Neural cell (in vitro differentiated cells): Measurements from ENCODE around the gene SLCO3A1.

Source experiments
- CTCF ChIP-seq: fragments of 450-650 bp; IDR thresholded peaks from 2 replicates; pipeline ENCODE4 v1.5.1; 2014; ENCODE audit warnings: antibody characterized with exemption, mild to moderate bottlenecking, moderate library complexity; ENCODE audit not compliant: poor library complexity, severe bottlenecking
- EP300 ChIP-seq: fragments of 450-650 bp; conservative IDR thresholded peaks from 2 replicates; pipeline ENCODE4 v1.6.1; 2014; ENCODE audit warnings: antibody characterized with exemption, mild to moderate bottlenecking, moderate library complexity; ENCODE audit not compliant: poor library complexity, severe bottlenecking
- EZH2 ChIP-seq: fragments of 200-600, 300-800 bp; shearing (Covaris generic), sonication (generic); IDR thresholded peaks from 2 replicates; pipeline ENCODE4 v1.6.1; 2014; ENCODE audit warnings: antibody characterized with exemption, low read length, borderline replicate concordance, mild to moderate bottlenecking; ENCODE audit not compliant: insufficient read depth, poor library complexity, severe bottlenecking
- POLR2AphosphoS5 ChIP-seq: IDR thresholded peaks from 2 replicates; pipeline ENCODE4 v1.6.1; 2012
- RAD21 ChIP-seq: fragments of 450-650 bp; conservative IDR thresholded peaks from 2 replicates; pipeline ENCODE4 v1.6.1; 2014; ENCODE audit warnings: antibody characterized with exemption, mild to moderate bottlenecking, moderate library complexity
- REST ChIP-seq: IDR thresholded peaks from 2 replicates; pipeline ENCODE4 v1.6.1; 2012; ENCODE audit warnings: borderline replicate concordance
- SMC3 ChIP-seq: fragments of 450-650 bp; conservative IDR thresholded peaks from 2 replicates; pipeline ENCODE4 v1.6.1; 2014; ENCODE audit warnings: antibody characterized with exemption, mild to moderate bottlenecking, moderate library complexity; ENCODE audit not compliant: poor library complexity
- TAF1 ChIP-seq: IDR thresholded peaks from 2 replicates; pipeline ENCODE4 v1.6.1; 2012; ENCODE audit warnings: low read depth

- TF ChIP-seq CTCF: no peak
- TF ChIP-seq REST: no peak
- no peak for TF ChIP-seq EZH2
- TF ChIP-seq EP300: no peak
- no peak for TF ChIP-seq RAD21
- TF ChIP-seq POLR2AphosphoS5: no peak
- no peak for TF ChIP-seq SMC3
- TF ChIP-seq TAF1: no peak
Measured at GRCh38 chr15:91824256-91824655, 29.3 kb upstream of the SLCO3A1 start.
